Brain microvascular endothelial cell (primary cell): ENCODE measurements around the gene FBLN5.

Experiments used
- DNase-seq: peaks from one replicate; pipeline ENCODE4 v3.0.0-alpha.2; 2020
- H3K27ac ChIP-seq: fragments of 250-450 bp; sonication (Bioruptor Pico); 2 replicates; pipeline ENCODE4 v1.5.1; 2020; ENCODE audit warnings: mild to moderate bottlenecking, moderate library complexity
- H3K27me3 ChIP-seq: fragments of 250-450 bp; sonication (Bioruptor Pico); replicated peaks from 2 replicates; pipeline ENCODE4 v1.5.1; 2020; ENCODE audit warnings: mild to moderate bottlenecking
- H3K36me3 ChIP-seq: fragments of 250-450 bp; sonication (Bioruptor Pico); replicated peaks from 2 replicates; pipeline ENCODE4 v1.5.1; 2020; ENCODE audit warnings: mild to moderate bottlenecking
- H3K4me3 ChIP-seq: 2 replicates; pipeline ENCODE4 v1.5.1; 2011; ENCODE audit warnings: low read depth, mild to moderate bottlenecking, control low read depth, low read length, moderate library complexity
- CTCF ChIP-seq: IDR thresholded peaks from 2 replicates; pipeline ENCODE4 v1.5.1; 2011; ENCODE audit warnings: low read depth, mild to moderate bottlenecking, moderate library complexity, low read length, control low read depth, inconsistent platforms; ENCODE audit errors: missing control alignments
- in situ Hi-C: cut with HindIII; loops from 2 replicates; pipeline ENCODE4 v1.10.0; 2017; ENCODE audit warnings: low sequenced_read_pairs, low pct_ligation_motif_present

Gene FBLN5

GRCh38 chr14:91942946-91943345 lies 4.5 kb downstream of the FBLN5 start:
- Histone ChIP-seq H3K27me3 (peaks cover 5% of the 10 kb centered on the region), H3K27ac (no peak overlapping the region), H3K36me3 (no peaks in the 10 kb centered on the region), H3K4me3 (no peak overlapping the region)
- DNase-seq = no peak
- no peak for TF ChIP-seq CTCF
- in situ Hi-C loops = no loop called here

- no peak for DNase-seq
- H3K27me3 ChIP-seq = peaks cover 5% of the 10 kb centered on the region
- TF ChIP-seq CTCF = no peak
- in situ Hi-C loops = no loop called here
- H3K27ac ChIP-seq = no peak overlapping the region
- H3K4me3 ChIP-seq = no peak overlapping the region
- H3K36me3 ChIP-seq = no peaks in the 10 kb centered on the region
These were observed 5.4 kb downstream of the FBLN5 start for GRCh38 chr14:91942128-91942527.

GRCh38 chr14:91940209-91940608 lies 7.3 kb downstream of the FBLN5 start:
- no peaks in the 10 kb centered on the region for H3K27me3 ChIP-seq
- no peak for TF ChIP-seq CTCF
- in situ Hi-C loops = no loop called here
- H3K36me3 ChIP-seq = no peaks in the 10 kb centered on the region
- no peak for DNase-seq
- no peak overlapping the region for H3K4me3 ChIP-seq
- no peak overlapping the region for H3K27ac ChIP-seq

GRCh38 chr14:91935586-91935985 lies 11.9 kb downstream of the FBLN5 start:
- H3K27me3 ChIP-seq = no peaks in the 10 kb centered on the region
- DNase-seq = no peak
- H3K27ac ChIP-seq = no peak overlapping the region
- TF ChIP-seq CTCF = no peak
- no peak overlapping the region for H3K4me3 ChIP-seq
- H3K36me3 ChIP-seq = no peaks in the 10 kb centered on the region
- in situ Hi-C loops = no loop called here

GRCh38 chr14:91934554-91935285 lies 12.8 kb downstream of the FBLN5 start:
- TF ChIP-seq CTCF = no peak
- Histone ChIP-seq H3K4me3 (no peak overlapping the region), H3K27me3 (no peaks in the 10 kb centered on the region), H3K36me3 (no peaks in the 10 kb centered on the region), H3K27ac (no peak overlapping the region)
- in situ Hi-C loops = no loop called here
- no peak for DNase-seq
